Adrenal gland (tissue), 12 donors: ENCODE measurements around the gene CBY2. TPM values are rescaled to one million over a fixed set of nuclear protein-coding genes. Genes with fewer than 3 reads are reported as not detected.

Experiments used
- DNase-seq, 7 donors: peaks; one replicate each; pipeline ENCODE4 v3.0.0-alpha.2; 2019 to 2020
- H3K27ac ChIP-seq, 5 donors: fragments of 200-600 bp; sonication (generic) in 4 of 5; 1 replicate in 3 of 5; 2 replicates in 2 of 5; pipeline versions ENCODE4 v1.5.1 to v1.8.0; 2016 to 2020; ENCODE audit warnings: mild to moderate bottlenecking in 1 of 5
- H3K27me3 ChIP-seq: fragments of 200-600 bp; 2 replicates; pipeline ENCODE4 v1.8.0; 2021
- H3K36me3 ChIP-seq, 2 donors: fragments of 200-600 bp; replicated peaks in 1 of 2; 1 replicate in 1 of 2; 2 replicates in 1 of 2; pipeline versions ENCODE4 v1.5.1 to v1.8.0; 2018 to 2022
- H3K4me1 ChIP-seq, 2 donors: fragments of 200-600 bp; replicated peaks in 1 of 2; 1 replicate in 1 of 2; 2 replicates in 1 of 2; pipeline versions ENCODE4 v1.5.1 to v1.8.0; 2018 to 2021
- H3K4me3 ChIP-seq, 4 donors: fragments of 200-600 bp; sonication (generic) in 3 of 4; one replicate each; pipeline ENCODE4 v1.5.1; 2016 to 2018
- H3K9me3 ChIP-seq, 3 donors: fragments of 200-600 bp; sonication (generic) in 1 of 3; replicated peaks in 1 of 3; 1 replicate in 2 of 3; 2 replicates in 1 of 3; pipeline versions ENCODE4 v1.5.1 to v1.8.0; 2016 to 2021
- POLR2A ChIP-seq, 2 donors: fragments of 450-650 bp; IDR thresholded peaks; one replicate each; pipeline ENCODE4 v1.6.1; 2017; ENCODE audit warnings: antibody characterized with exemption in 2 of 2, mild to moderate bottlenecking in 2 of 2, moderate library complexity in 1 of 2
- WGBS, 4 donors: extraction: QIAGEN DNeasy Blood & Tissue Kit in 2 of 4; methylation state at CpG; one replicate each; pipeline versions ENCODE4 v1.1.5 to v1.1.7; 2013 to 2017; 5-methylcytosine and 5-hydroxymethylcytosine counted together
- intact Hi-C, 2 donors: fragments of 100-400 bp; cut with DNase I; formaldehyde crosslinking; loops; one replicate each; pipeline versions ENCODE4 v1.14.1 to v1.15.0; 2022 to 2023
- polyA plus RNA-seq, 3 donors: library from polyadenylated mRNA; stranded (reverse); fragments of 200-250 nt in 2 of 3; fragments of 350-450 nt in 1 of 3; fragmentation: Illumina TruSeq in 1 of 3; extraction: RNeasy Lipid Tissue Mini Kit (QIAGEN cat#74804) in 1 of 3; gene quantifications; one replicate each; pipeline ENCODE4 v1.2.3, GENCODE V29; 2013 to 2014
- total RNA-seq, 9 donors: library from RNA; depleted of rRNA in 4 of 9; stranded (reverse); fragments of >200 nt in 4 of 9; fragments of 120-200 nt in 1 of 9; fragmentation: NEBNext Ultra II Directional in 1 of 9; extraction: Animal tissue kit (Norgen Biotek cat#: 25700) in 1 of 9; gene quantifications; one replicate each; pipeline versions ENCODE4 v1.1.0 to v1.2.4, GENCODE V29; 2013 to 2023
- TF ChIP-seq, protein P1 (sequence below), 6 experiments: fragments of 450-650 bp in 4 of 6; fragments of 200-600 bp in 2 of 6; sonication (generic) in 1 of 6; IDR thresholded peaks; 1 replicate in 5 of 6; 2 replicates in 1 of 6; pipeline versions ENCODE4 v1.5.1 to v1.8.0; 2016 to 2021; ENCODE audit warnings: antibody characterized with exemption in 6 of 6, mild to moderate bottlenecking in 2 of 6, moderate library complexity in 1 of 6
- donor health status: healthy with polysubstance abuse.
- donor health status: Bipolar disorder and iron deficiency.
- donor health status: DM: yes; HTN: yes; CAD: no.
- donor health status: DM: no; HTN: no; CAD: no.
- donor health status: DM: no; HTN: no; CAD: no.
- donor health status: DM: yes; HTN: yes; CAD: no.

CBY2 gene
- total and polyA plus RNA-seq, 12 donors = not detected

DNA sequence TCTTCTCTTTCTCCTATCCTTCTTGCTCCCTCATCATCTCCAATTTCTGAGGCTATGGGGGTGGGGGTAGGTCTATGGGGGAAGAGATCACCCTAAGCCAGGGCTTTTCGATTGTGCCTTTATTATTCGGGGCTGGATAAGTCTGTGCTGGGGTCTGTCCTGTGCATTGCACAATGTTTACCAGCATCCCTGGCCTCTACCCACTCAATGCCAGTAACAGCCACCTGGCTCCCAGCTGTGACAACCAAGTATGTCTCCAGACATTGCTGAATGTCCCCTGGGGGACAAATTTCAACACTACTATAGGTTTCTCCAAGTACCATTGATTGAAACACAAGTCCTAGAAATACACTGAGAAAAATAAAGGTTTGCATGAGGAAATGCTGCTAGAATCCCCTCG, 13.2 kb downstream of the CBY2 start:
- TF ChIP-seq, protein P1, sequence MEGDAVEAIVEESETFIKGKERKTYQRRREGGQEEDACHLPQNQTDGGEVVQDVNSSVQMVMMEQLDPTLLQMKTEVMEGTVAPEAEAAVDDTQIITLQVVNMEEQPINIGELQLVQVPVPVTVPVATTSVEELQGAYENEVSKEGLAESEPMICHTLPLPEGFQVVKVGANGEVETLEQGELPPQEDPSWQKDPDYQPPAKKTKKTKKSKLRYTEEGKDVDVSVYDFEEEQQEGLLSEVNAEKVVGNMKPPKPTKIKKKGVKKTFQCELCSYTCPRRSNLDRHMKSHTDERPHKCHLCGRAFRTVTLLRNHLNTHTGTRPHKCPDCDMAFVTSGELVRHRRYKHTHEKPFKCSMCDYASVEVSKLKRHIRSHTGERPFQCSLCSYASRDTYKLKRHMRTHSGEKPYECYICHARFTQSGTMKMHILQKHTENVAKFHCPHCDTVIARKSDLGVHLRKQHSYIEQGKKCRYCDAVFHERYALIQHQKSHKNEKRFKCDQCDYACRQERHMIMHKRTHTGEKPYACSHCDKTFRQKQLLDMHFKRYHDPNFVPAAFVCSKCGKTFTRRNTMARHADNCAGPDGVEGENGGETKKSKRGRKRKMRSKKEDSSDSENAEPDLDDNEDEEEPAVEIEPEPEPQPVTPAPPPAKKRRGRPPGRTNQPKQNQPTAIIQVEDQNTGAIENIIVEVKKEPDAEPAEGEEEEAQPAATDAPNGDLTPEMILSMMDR (IDR thresholded peaks at IDR 0.05) = no peak
- no peak for TF ChIP-seq POLR2A (IDR thresholded peaks at IDR 0.05)
- H3K27ac ChIP-seq = no peak overlapping the region
- intact Hi-C loops = no loop called here

DNA sequence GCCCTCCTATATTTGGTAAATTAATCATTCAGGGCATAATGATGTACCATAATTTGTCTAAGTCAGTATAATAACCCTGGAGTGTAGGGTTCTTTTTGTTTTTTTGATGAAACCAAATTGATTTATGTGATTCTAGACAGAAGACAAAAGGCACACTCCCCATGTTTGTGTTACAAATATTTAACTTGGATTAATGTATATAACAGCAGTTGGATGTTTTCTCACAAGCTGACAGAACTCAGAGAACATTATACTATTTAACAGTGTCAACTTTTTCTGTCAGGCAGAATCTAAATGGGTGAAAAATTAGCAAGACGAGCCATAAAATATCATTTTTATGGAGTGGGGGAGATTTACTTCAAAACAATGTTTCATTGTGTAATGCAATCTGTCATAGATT, 15.2 kb downstream of the CBY2 start:
- DNase-seq = no peak
- Histone ChIP-seq H3K36me3 (no peaks in the 10 kb centered on the region), H3K27ac (no peak overlapping the region), H3K4me1 (no peaks in the 10 kb centered on the region), H3K4me3 (no peak overlapping the region), H3K9me3 (no peaks in the 10 kb centered on the region), H3K27me3 (no peaks in the 10 kb centered on the region)
- intact Hi-C loops = no loop called here
- TF ChIP-seq POLR2A (IDR thresholded peaks at IDR 0.05) = no peak
- 41 to 80% (median 70%) methylated on average over 1 of the region's 1 CpG for WGBS, 4 donors

More for the DNA sequence above, 13.2 kb downstream of the CBY2 start:
- WGBS, 4 donors = 68 to 82% (median 70%) methylated on average over 3 of the region's 3 CpGs
- no peaks in the 10 kb centered on the region for H3K27me3 ChIP-seq
- H3K36me3 ChIP-seq = no peaks in the 10 kb centered on the region
- H3K9me3 ChIP-seq = no peaks in the 10 kb centered on the region
- no peak for DNase-seq
- no peak overlapping the region for H3K4me3 ChIP-seq
- no peaks in the 10 kb centered on the region for H3K4me1 ChIP-seq

GRCh38 chr13:45718063-45718462, 15.9 kb downstream of the CBY2 start:
- H3K27me3 ChIP-seq = no peaks in the 10 kb centered on the region
- WGBS, 4 donors = 58 to 65% (median 61%) methylated on average over 5 of the region's 5 CpGs
- no peak for DNase-seq
- intact Hi-C loops = no loop called here
- H3K27ac ChIP-seq = no peak overlapping the region
- TF ChIP-seq, protein P1 (IDR thresholded peaks at IDR 0.05) = peak; percentile 11 to 44 (median 24)
- TF ChIP-seq POLR2A (IDR thresholded peaks at IDR 0.05) = no peak
- no peaks in the 10 kb centered on the region for H3K4me1 ChIP-seq
- no peaks in the 10 kb centered on the region for H3K9me3 ChIP-seq
- no peak overlapping the region for H3K4me3 ChIP-seq
- H3K36me3 ChIP-seq = no peaks in the 10 kb centered on the region

- H3K4me1 ChIP-seq = no peaks in the 10 kb centered on the region
- no peaks in the 10 kb centered on the region for H3K9me3 ChIP-seq
- H3K36me3 ChIP-seq = no peaks in the 10 kb centered on the region
- no peak for DNase-seq
- H3K27me3 ChIP-seq = no peaks in the 10 kb centered on the region
- intact Hi-C loops = no loop called here
- 46 to 66% (median 64%) methylated on average over 1 of the region's 1 CpG for WGBS, 4 donors
- no peak overlapping the region for H3K27ac ChIP-seq
- no peak overlapping the region for H3K4me3 ChIP-seq
- TF ChIP-seq, protein P1 (IDR thresholded peaks at IDR 0.05) = no peak
- no peak for TF ChIP-seq POLR2A (IDR thresholded peaks at IDR 0.05)
These were observed 16.9 kb downstream of the CBY2 start for GRCh38 chr13:45718992-45719391.

DNA sequence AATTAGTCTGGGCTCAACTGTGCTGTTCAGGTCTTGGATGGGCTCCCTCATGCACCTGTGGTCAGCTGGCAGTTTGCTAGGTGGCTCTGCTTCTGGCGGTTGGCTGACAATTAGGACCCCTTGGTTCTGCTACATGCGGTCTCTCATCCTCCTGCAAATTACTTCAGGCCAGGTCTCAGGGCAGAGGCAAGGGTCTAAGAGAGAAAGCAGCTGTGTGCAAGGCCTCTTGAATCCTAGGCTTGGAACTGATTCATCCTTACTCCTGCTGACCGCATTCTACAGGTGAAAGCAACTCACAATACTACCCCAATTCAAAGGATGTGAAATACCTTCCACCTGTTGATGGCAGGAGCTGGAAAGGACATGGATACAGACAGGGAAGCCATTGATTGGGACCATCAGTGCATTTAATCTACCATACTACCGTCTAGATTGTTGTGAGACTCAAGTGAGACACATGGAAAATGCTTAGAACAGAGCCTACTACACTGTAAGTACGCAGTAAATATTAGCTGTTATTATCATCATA, 19.1 kb downstream of the CBY2 start:
- no peak overlapping the region for H3K4me3 ChIP-seq
- WGBS, 4 donors = 60 to 77% (median 72%) methylated on average over 3 to 5 of the region's 5 CpGs

More for the DNA sequence above, 19.1 kb downstream of the CBY2 start:
- Histone ChIP-seq H3K27me3 (no peaks in the 10 kb centered on the region), H3K36me3 (no peaks in the 10 kb centered on the region), H3K27ac (no peak overlapping the region), H3K9me3 (no peaks in the 10 kb centered on the region), H3K4me1 (no peaks in the 10 kb centered on the region)
- intact Hi-C loops = no loop called here
- no peak for DNase-seq
- TF ChIP-seq, protein P1 (IDR thresholded peaks at IDR 0.05) = no peak
- TF ChIP-seq POLR2A (IDR thresholded peaks at IDR 0.05) = no peak
